GM23338 (cell line): ENCODE data around the gene TRIM72. TPM values are rescaled to one million over a fixed set of nuclear protein-coding genes. Genes with fewer than 3 reads are reported as not detected.

Source experiments
- ATAC-seq: fragments of 200-7000 bp; cut with Tn5 transposase; 3 replicates; pipeline ENCODE4 v1.9.1; 2020
- DNase-seq: peaks from one replicate; pipeline ENCODE4 v3.0.0-alpha.2; 2015; ENCODE audit warnings: low spot score
- H2AFZ ChIP-seq: fragments of 200-600 bp; sonication (generic); 2 replicates; pipeline ENCODE4 v1.8.0; 2016; ENCODE audit warnings: antibody characterized with exemption, mild to moderate bottlenecking, moderate library complexity
- H3F3A ChIP-seq: fragments of 200-600 bp; sonication (generic); replicated peaks from 2 replicates; pipeline ENCODE4 v1.8.0; 2017; ENCODE audit warnings: antibody characterized with exemption, mixed run types, low read depth
- H3K27ac ChIP-seq: fragments of 200-600 bp; sonication (generic); 2 replicates; pipeline ENCODE4 v1.6.1; 2016; ENCODE audit warnings: low read depth
- H3K27me3 ChIP-seq: fragments of 200-600 bp; sonication (generic); 2 replicates; pipeline ENCODE4 v1.8.0; 2016; ENCODE audit warnings: mild to moderate bottlenecking, mixed run types, moderate library complexity; ENCODE audit not compliant: insufficient read depth
- H3K36me3 ChIP-seq: fragments of 200-600 bp; sonication (generic); 2 replicates; pipeline ENCODE4 v1.8.0; 2016; ENCODE audit warnings: mild to moderate bottlenecking; ENCODE audit not compliant: insufficient read depth
- H3K4me1 ChIP-seq: fragments of 200-600 bp; sonication (generic); 2 replicates; pipeline ENCODE4 v1.8.0; 2016; ENCODE audit warnings: mild to moderate bottlenecking, moderate library complexity; ENCODE audit not compliant: insufficient read depth
- H3K4me2 ChIP-seq: fragments of 200-600 bp; sonication (generic); 2 replicates; pipeline ENCODE4 v1.7.1; 2017; ENCODE audit warnings: mixed run types
- H3K4me3 ChIP-seq: fragments of 200-600 bp; sonication (generic); 2 replicates; pipeline ENCODE4 v1.6.1; 2016; ENCODE audit warnings: mixed run types
- H3K79me2 ChIP-seq: fragments of 200-600 bp; sonication (generic); replicated peaks from 2 replicates; pipeline ENCODE4 v1.8.0; 2017; ENCODE audit warnings: mild to moderate bottlenecking; ENCODE audit not compliant: insufficient read depth
- H3K9me2 ChIP-seq: fragments of 200-600 bp; sonication (generic); 2 replicates; pipeline ENCODE4 v1.8.0; 2017; ENCODE audit not compliant: insufficient read depth
- H4K20me1 ChIP-seq: fragments of 200-600 bp; sonication (generic); replicated peaks from 2 replicates; pipeline ENCODE4 v1.8.0; 2017; ENCODE audit warnings: mild to moderate bottlenecking; ENCODE audit not compliant: insufficient read depth
- H3K27ac Mint-ChIP-seq: 2 replicates; pipeline ENCODE4 v1.8.0; 2020; ENCODE audit warnings: inconsistent platforms, mild to moderate bottlenecking, moderate library complexity, mixed read lengths
- H3K27me3 Mint-ChIP-seq: 3 replicates; pipeline ENCODE4 v1.8.0; 2022; ENCODE audit warnings: low read depth, mild to moderate bottlenecking, moderate library complexity, mixed read lengths, inconsistent platforms; ENCODE audit not compliant: insufficient read depth, poor library complexity
- H3K36me3 Mint-ChIP-seq: 3 replicates; pipeline ENCODE4 v1.8.0; 2021; ENCODE audit warnings: low read depth, mild to moderate bottlenecking, inconsistent platforms, moderate library complexity, mixed read lengths
- H3K4me1 Mint-ChIP-seq: 3 replicates; pipeline ENCODE4 v1.8.0; 2020; ENCODE audit warnings: mild to moderate bottlenecking, inconsistent platforms, mixed read lengths
- H3K4me3 Mint-ChIP-seq: 3 replicates; pipeline ENCODE4 v1.8.0; 2021; ENCODE audit warnings: moderate library complexity, mild to moderate bottlenecking, inconsistent platforms, mixed read lengths
- H3K9me3 Mint-ChIP-seq: 3 replicates; pipeline ENCODE4 v1.8.0; 2020; ENCODE audit warnings: moderate library complexity, mild to moderate bottlenecking, inconsistent platforms, mixed read lengths
- CREB1 ChIP-seq: fragments of 250-450 bp; sonication (Bioruptor Pico); IDR thresholded peaks from 2 replicates; pipeline ENCODE4 v1.5.0; 2020; ENCODE audit warnings: low read depth, mild to moderate bottlenecking, moderate library complexity
- EZH2 ChIP-seq: fragments of 200-600 bp; sonication (generic); IDR thresholded peaks from one replicate; pipeline ENCODE4 v1.8.0; 2017; ENCODE audit warnings: antibody characterized with exemption, mild to moderate bottlenecking, low read depth; ENCODE audit not compliant: unreplicated experiment
- EZH2phosphoT487 ChIP-seq: fragments of 200-600 bp; sonication (generic); IDR thresholded peaks from one replicate; pipeline ENCODE4 v1.8.1; 2018; ENCODE audit warnings: antibody characterized with exemption; ENCODE audit not compliant: unreplicated experiment
- JUNB ChIP-seq: IDR thresholded peaks from one replicate; pipeline ENCODE4 v1.6.1; 2016; ENCODE audit warnings: antibody characterized with exemption; ENCODE audit not compliant: unreplicated experiment
- NANOG ChIP-seq: IDR thresholded peaks from 2 replicates; pipeline ENCODE4 v1.6.1; 2016; ENCODE audit warnings: antibody characterized with exemption, borderline replicate concordance
- POLR2AphosphoS5 ChIP-seq: IDR thresholded peaks from 2 replicates; pipeline ENCODE4 v1.6.1; 2016; ENCODE audit warnings: antibody characterized with exemption, low read depth
- STAT1 ChIP-seq: IDR thresholded peaks from one replicate; pipeline ENCODE4 v1.6.1; 2016; ENCODE audit warnings: antibody characterized with exemption; ENCODE audit not compliant: unreplicated experiment
- ZNF114 ChIP-seq: fragments of 250-450 bp; sonication (Bioruptor Pico); IDR thresholded peaks from 2 replicates; pipeline ENCODE4 v1.5.0; 2020; ENCODE audit warnings: mild to moderate bottlenecking, moderate library complexity
- ZNF331 ChIP-seq: fragments of 250-450 bp; sonication (Bioruptor Pico); IDR thresholded peaks from 2 replicates; pipeline ENCODE4 v1.5.0; 2020; ENCODE audit warnings: low read depth, mild to moderate bottlenecking, moderate library complexity
- polyA plus RNA-seq: library from polyadenylated mRNA; unstranded; fragments of >200 nt; fragmentation: Nextera tagmentation; extraction: Ambion mirVana; gene quantifications from 2 replicates; pipeline ENCODE4 v1.2.1, GENCODE V29; 2016
- total RNA-seq: library from RNA; depleted of rRNA; stranded (reverse); fragments of >200 nt; shearing (Covaris generic); gene quantifications from 2 replicates; pipeline ENCODE4 v1.2.3, GENCODE V29; 2014
- TF ChIP-seq, protein P1 (sequence below): fragments of 250-450 bp; sonication (Bioruptor Pico); IDR thresholded peaks from 2 replicates; pipeline ENCODE4 v1.5.0; 2020; ENCODE audit warnings: mild to moderate bottlenecking, moderate library complexity
- TF ChIP-seq, protein P2 (sequence below), 2 experiments: fragments of 200-600 bp in 1 of 2; sonication (generic) in 1 of 2; conservative IDR thresholded peaks; 2 replicates each; pipeline versions ENCODE4 v1.5.1 to v1.6.1; 2016 to 2017; ENCODE audit warnings: antibody characterized with exemption in 2 of 2, low read depth in 2 of 2, mild to moderate bottlenecking in 2 of 2, moderate library complexity in 1 of 2
- TF ChIP-seq, protein P3 (sequence below): IDR thresholded peaks from one replicate; pipeline ENCODE4 v1.6.1; 2018; ENCODE audit warnings: antibody characterized with exemption; ENCODE audit not compliant: unreplicated experiment
- TF ChIP-seq, protein P4 (sequence below): IDR thresholded peaks from 2 replicates; pipeline ENCODE4 v1.6.1; 2016; ENCODE audit warnings: antibody characterized with exemption

Gene TRIM72
- total and polyA plus RNA-seq, 2 experiments from 2014 or later = 0.81 to 1.3 TPM

DNA sequence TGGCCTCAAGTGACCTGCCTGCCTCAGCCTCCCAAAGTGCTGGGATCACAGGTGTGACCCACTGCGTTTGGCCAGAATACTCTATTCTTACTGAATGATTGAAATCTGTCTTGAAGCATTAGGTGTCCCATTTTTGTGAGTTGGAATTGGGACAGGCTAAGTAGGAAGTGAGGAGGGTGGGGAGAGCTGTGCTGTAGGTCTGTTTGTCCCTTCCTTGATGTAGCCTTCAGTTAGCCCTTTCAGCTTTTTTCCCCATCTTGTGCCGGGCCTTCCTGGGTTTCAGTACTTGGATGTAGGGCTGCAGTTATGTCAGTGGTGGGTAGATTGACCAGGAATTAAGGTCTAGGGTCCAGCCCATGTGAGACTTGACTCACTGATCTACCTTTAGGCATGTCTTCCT lies 20.0 kb upstream of the TRIM72 start:
- Histone ChIP-seq H3K36me3 (peaks cover 77% of the 10 kb centered on the region), H3K79me2 (peaks cover 40% of the 10 kb centered on the region), H3K27me3 (no peaks in the 10 kb centered on the region), H2AFZ (no peak overlapping the region), H3K27ac (peak overlapping the region; percentile 45; the same call in 1 of the 2 replicates), H3K4me1 (no peaks in the 10 kb centered on the region), H3K9me2 (no peaks in the 10 kb centered on the region), H3K4me3 (no peak overlapping the region), H3K4me2 (no peak overlapping the region), H3F3A (peaks cover 83% of the 10 kb centered on the region), H4K20me1 (peaks cover 91% of the 10 kb centered on the region)
- ATAC-seq = no peak
- Mint-ChIP-seq H3K36me3 (peaks cover 98% of the 10 kb centered on the region), H3K27ac (no peak overlapping the region), H3K9me3 (peaks cover 3% of the 10 kb centered on the region; the same call in 1 of the 3 replicates), H3K4me3 (no peak overlapping the region), H3K27me3 (peaks cover 15% of the 10 kb centered on the region), H3K4me1 (no peaks in the 10 kb centered on the region; the same call in 2 of the 3 replicates)
- TF ChIP-seq STAT1 = no peak
- no peak for TF ChIP-seq ZNF114
- TF ChIP-seq, protein P1, sequence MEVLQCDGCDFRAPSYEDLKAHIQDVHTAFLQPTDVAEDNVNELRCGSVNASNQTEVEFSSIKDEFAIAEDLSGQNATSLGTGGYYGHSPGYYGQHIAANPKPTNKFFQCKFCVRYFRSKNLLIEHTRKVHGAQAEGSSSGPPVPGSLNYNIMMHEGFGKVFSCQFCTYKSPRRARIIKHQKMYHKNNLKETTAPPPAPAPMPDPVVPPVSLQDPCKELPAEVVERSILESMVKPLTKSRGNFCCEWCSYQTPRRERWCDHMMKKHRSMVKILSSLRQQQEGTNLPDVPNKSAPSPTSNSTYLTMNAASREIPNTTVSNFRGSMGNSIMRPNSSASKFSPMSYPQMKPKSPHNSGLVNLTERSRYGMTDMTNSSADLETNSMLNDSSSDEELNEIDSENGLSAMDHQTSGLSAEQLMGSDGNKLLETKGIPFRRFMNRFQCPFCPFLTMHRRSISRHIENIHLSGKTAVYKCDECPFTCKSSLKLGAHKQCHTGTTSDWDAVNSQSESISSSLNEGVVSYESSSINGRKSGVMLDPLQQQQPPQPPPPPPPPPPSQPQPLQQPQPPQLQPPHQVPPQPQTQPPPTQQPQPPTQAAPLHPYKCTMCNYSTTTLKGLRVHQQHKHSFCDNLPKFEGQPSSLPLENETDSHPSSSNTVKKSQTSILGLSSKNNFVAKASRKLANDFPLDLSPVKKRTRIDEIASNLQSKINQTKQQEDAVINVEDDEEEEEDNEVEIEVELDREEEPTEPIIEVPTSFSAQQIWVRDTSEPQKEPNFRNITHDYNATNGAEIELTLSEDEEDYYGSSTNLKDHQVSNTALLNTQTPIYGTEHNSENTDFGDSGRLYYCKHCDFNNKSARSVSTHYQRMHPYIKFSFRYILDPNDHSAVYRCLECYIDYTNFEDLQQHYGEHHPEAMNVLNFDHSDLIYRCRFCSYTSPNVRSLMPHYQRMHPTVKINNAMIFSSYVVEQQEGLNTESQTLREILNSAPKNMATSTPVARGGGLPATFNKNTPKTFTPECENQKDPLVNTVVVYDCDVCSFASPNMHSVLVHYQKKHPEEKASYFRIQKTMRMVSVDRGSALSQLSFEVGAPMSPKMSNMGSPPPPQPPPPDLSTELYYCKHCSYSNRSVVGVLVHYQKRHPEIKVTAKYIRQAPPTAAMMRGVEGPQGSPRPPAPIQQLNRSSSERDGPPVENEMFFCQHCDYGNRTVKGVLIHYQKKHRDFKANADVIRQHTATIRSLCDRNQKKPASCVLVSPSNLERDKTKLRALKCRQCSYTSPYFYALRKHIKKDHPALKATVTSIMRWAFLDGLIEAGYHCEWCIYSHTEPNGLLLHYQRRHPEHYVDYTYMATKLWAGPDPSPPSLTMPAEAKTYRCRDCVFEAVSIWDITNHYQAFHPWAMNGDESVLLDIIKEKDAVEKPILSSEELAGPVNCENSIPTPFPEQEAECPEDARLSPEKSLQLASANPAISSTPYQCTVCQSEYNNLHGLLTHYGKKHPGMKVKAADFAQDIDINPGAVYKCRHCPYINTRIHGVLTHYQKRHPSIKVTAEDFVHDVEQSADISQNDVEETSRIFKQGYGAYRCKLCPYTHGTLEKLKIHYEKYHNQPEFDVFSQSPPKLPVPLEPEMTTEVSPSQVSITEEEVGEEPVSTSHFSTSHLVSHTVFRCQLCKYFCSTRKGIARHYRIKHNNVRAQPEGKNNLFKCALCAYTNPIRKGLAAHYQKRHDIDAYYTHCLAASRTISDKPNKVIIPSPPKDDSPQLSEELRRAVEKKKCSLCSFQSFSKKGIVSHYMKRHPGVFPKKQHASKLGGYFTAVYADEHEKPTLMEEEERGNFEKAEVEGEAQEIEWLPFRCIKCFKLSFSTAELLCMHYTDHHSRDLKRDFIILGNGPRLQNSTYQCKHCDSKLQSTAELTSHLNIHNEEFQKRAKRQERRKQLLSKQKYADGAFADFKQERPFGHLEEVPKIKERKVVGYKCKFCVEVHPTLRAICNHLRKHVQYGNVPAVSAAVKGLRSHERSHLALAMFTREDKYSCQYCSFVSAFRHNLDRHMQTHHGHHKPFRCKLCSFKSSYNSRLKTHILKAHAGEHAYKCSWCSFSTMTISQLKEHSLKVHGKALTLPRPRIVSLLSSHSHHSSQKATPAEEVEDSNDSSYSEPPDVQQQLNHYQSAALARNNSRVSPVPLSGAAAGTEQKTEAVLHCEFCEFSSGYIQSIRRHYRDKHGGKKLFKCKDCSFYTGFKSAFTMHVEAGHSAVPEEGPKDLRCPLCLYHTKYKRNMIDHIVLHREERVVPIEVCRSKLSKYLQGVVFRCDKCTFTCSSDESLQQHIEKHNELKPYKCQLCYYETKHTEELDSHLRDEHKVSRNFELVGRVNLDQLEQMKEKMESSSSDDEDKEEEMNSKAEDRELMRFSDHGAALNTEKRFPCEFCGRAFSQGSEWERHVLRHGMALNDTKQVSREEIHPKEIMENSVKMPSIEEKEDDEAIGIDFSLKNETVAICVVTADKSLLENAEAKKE = no peak
- TF ChIP-seq ZNF331 = no peak
- TF ChIP-seq, protein P2, sequence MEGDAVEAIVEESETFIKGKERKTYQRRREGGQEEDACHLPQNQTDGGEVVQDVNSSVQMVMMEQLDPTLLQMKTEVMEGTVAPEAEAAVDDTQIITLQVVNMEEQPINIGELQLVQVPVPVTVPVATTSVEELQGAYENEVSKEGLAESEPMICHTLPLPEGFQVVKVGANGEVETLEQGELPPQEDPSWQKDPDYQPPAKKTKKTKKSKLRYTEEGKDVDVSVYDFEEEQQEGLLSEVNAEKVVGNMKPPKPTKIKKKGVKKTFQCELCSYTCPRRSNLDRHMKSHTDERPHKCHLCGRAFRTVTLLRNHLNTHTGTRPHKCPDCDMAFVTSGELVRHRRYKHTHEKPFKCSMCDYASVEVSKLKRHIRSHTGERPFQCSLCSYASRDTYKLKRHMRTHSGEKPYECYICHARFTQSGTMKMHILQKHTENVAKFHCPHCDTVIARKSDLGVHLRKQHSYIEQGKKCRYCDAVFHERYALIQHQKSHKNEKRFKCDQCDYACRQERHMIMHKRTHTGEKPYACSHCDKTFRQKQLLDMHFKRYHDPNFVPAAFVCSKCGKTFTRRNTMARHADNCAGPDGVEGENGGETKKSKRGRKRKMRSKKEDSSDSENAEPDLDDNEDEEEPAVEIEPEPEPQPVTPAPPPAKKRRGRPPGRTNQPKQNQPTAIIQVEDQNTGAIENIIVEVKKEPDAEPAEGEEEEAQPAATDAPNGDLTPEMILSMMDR (conservative IDR thresholded peaks at IDR 0.05; ENCODE audit: low read depth in 2 of 2) = no peak
- no peak for TF ChIP-seq POLR2AphosphoS5
- TF ChIP-seq, protein P3, sequence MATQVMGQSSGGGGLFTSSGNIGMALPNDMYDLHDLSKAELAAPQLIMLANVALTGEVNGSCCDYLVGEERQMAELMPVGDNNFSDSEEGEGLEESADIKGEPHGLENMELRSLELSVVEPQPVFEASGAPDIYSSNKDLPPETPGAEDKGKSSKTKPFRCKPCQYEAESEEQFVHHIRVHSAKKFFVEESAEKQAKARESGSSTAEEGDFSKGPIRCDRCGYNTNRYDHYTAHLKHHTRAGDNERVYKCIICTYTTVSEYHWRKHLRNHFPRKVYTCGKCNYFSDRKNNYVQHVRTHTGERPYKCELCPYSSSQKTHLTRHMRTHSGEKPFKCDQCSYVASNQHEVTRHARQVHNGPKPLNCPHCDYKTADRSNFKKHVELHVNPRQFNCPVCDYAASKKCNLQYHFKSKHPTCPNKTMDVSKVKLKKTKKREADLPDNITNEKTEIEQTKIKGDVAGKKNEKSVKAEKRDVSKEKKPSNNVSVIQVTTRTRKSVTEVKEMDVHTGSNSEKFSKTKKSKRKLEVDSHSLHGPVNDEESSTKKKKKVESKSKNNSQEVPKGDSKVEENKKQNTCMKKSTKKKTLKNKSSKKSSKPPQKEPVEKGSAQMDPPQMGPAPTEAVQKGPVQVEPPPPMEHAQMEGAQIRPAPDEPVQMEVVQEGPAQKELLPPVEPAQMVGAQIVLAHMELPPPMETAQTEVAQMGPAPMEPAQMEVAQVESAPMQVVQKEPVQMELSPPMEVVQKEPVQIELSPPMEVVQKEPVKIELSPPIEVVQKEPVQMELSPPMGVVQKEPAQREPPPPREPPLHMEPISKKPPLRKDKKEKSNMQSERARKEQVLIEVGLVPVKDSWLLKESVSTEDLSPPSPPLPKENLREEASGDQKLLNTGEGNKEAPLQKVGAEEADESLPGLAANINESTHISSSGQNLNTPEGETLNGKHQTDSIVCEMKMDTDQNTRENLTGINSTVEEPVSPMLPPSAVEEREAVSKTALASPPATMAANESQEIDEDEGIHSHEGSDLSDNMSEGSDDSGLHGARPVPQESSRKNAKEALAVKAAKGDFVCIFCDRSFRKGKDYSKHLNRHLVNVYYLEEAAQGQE = no peak
- no peak for TF ChIP-seq JUNB
- TF ChIP-seq EZH2 = no peak
- TF ChIP-seq EZH2phosphoT487 = no peak
- TF ChIP-seq, protein P4, sequence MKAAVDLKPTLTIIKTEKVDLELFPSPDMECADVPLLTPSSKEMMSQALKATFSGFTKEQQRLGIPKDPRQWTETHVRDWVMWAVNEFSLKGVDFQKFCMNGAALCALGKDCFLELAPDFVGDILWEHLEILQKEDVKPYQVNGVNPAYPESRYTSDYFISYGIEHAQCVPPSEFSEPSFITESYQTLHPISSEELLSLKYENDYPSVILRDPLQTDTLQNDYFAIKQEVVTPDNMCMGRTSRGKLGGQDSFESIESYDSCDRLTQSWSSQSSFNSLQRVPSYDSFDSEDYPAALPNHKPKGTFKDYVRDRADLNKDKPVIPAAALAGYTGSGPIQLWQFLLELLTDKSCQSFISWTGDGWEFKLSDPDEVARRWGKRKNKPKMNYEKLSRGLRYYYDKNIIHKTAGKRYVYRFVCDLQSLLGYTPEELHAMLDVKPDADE = no peak
- no peak for TF ChIP-seq NANOG
- TF ChIP-seq CREB1 = no peak
- DNase-seq = no peak
